Brain microvascular endothelial cell (primary cell): ENCODE data around the gene ADRA1B.
"Not testable (repeated sequence)": the region's sequence is repeated elsewhere in the genome, so short reads cannot be mapped to it uniquely, and the experiment has no call there.

ENCODE experiments used
- DNase-seq: peaks from one replicate; pipeline ENCODE4 v3.0.0-alpha.2; 2020
- H3K27ac ChIP-seq: fragments of 250-450 bp; sonication (Bioruptor Pico); 2 replicates; pipeline ENCODE4 v1.5.1; 2020; ENCODE audit warnings: mild to moderate bottlenecking, moderate library complexity
- H3K27me3 ChIP-seq: fragments of 250-450 bp; sonication (Bioruptor Pico); replicated peaks from 2 replicates; pipeline ENCODE4 v1.5.1; 2020; ENCODE audit warnings: mild to moderate bottlenecking
- H3K36me3 ChIP-seq: fragments of 250-450 bp; sonication (Bioruptor Pico); replicated peaks from 2 replicates; pipeline ENCODE4 v1.5.1; 2020; ENCODE audit warnings: mild to moderate bottlenecking
- H3K4me3 ChIP-seq: 2 replicates; pipeline ENCODE4 v1.5.1; 2011; ENCODE audit warnings: low read depth, mild to moderate bottlenecking, control low read depth, low read length, moderate library complexity
- CTCF ChIP-seq: IDR thresholded peaks from 2 replicates; pipeline ENCODE4 v1.5.1; 2011; ENCODE audit warnings: low read depth, mild to moderate bottlenecking, moderate library complexity, low read length, control low read depth, inconsistent platforms; ENCODE audit errors: missing control alignments
- in situ Hi-C: cut with HindIII; loops from 2 replicates; pipeline ENCODE4 v1.10.0; 2017; ENCODE audit warnings: low sequenced_read_pairs, low pct_ligation_motif_present

Gene ADRA1B

DNA sequence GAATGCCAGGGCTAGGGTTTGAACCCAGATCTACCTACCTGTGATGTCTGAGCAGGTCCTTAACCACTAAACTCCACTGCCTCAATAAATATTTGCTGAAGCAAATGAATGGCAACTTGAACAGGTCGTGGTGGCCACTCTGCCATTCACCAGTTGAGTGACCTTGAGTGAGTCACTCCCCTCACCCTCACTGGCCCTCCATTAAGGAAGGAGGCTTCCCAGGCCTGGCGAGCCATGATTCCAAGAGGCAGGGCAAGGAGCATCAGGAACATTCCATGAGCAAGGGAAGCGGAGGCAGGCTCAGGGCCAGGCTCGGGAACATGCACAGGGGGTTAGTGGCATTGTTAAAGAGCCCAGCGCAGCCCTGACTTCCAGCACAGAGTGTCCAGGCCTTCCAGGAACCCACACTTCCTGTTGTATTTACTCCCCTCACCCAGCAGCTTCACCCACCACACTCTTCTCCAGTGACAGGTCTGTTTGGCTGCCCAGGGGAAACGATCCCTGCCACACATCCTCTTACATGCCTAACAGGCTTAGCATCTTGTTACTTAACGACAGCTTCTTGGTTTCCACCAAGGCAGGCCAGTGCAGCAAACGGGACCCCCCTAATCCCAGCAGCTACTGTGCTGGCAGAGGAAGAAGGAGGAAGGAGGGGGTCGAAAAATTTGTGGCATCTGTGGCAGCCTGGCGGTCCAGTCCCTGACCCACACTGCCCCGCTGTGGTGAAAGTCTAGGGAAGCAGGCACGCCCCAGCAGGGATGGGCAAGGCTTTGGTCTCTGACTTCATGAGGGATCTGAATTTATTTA, 49.0 kb downstream of the ADRA1B start:
- peak; percentile 85 for TF ChIP-seq CTCF
- peak; percentile 46 for DNase-seq
- H3K27ac ChIP-seq = no peak overlapping the region
- no peaks in the 10 kb centered on the region for H3K27me3 ChIP-seq
- in situ Hi-C loops = no loop called here
- H3K36me3 ChIP-seq = no peaks in the 10 kb centered on the region
- no peak overlapping the region for H3K4me3 ChIP-seq

- H3K27ac ChIP-seq, H3K27me3 ChIP-seq, DNase-seq, H3K4me3 ChIP-seq, in situ Hi-C loops, H3K36me3 ChIP-seq: not testable (repeated sequence)
These were observed 49.5 kb downstream of the ADRA1B start for GRCh38 chr5:159965838-159966128.

GRCh38 chr5:159969966-159970365, 53.7 kb downstream of the ADRA1B start:
- Histone ChIP-seq H3K4me3 (no peak overlapping the region), H3K27me3 (no peaks in the 10 kb centered on the region), H3K27ac (no peak overlapping the region), H3K36me3 (no peaks in the 10 kb centered on the region)
- in situ Hi-C loops = no loop called here
- DNase-seq = no peak
- TF ChIP-seq CTCF = no peak

DNA sequence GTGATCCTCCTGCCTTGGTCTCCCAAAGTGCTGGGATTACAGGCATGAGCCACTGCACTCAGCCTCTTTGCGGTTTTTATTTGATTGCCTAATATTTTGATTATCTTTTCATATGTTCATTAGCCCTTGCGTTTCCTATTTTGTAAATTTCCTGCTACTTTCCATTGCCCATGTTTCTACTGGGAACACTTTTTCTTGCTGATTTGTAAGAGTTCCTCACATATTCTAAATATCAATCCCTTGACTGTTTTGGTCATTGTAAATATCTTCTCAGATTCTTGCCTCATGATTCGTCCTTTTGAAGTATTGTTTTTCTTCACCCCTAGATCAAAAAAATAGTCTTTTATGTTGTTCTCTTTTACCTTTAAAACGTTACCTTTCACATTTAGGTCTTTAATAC, 54.8 kb downstream of the ADRA1B start:
- TF ChIP-seq CTCF = no peak
- Histone ChIP-seq H3K36me3 (no peaks in the 10 kb centered on the region), H3K27me3 (no peaks in the 10 kb centered on the region), H3K4me3 (no peak overlapping the region), H3K27ac (peak overlapping the region; percentile 53)
- DNase-seq = peak; percentile 15
- in situ Hi-C loops = no loop called here

DNA sequence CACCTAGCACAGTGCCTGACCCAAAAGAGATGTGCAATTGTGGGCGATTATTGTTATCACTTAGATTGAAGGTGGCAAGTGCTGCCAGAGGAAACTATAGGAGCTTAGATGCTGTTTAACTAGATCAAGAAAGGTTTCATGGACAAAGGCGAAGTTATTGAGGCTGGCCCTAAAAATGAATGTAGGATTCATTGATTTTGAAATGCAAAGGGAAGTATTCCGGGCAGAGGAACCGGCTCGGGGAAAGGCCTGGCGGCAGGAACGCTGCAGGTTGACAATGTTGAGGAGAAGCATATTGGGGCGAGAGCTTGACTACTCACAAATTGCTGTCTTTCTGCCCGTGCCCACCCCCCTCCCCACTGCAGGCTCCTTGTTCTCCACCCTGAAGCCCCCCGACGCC, 55.2 kb downstream of the ADRA1B start:
- no peak for DNase-seq
- Histone ChIP-seq H3K4me3 (peak overlapping the region; percentile 31), H3K27me3 (no peaks in the 10 kb centered on the region), H3K36me3 (no peaks in the 10 kb centered on the region), H3K27ac (no peak overlapping the region)
- TF ChIP-seq CTCF = no peak
- in situ Hi-C loops = no loop called here

DNA sequence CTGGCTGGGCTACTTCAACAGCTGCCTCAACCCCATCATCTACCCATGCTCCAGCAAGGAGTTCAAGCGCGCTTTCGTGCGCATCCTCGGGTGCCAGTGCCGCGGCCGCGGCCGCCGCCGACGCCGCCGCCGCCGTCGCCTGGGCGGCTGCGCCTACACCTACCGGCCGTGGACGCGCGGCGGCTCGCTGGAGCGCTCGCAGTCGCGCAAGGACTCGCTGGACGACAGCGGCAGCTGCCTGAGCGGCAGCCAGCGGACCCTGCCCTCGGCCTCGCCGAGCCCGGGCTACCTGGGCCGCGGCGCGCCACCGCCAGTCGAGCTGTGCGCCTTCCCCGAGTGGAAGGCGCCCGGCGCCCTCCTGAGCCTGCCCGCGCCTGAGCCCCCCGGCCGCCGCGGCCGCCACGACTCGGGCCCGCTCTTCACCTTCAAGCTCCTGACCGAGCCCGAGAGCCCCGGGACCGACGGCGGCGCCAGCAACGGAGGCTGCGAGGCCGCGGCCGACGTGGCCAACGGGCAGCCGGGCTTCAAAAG, 55.7 kb downstream of the ADRA1B start:
- no peak for DNase-seq
- no peak for TF ChIP-seq CTCF
- no peaks in the 10 kb centered on the region for H3K27me3 ChIP-seq
- in situ Hi-C loops = no loop called here
- H3K36me3 ChIP-seq = no peaks in the 10 kb centered on the region
- H3K27ac ChIP-seq = no peak overlapping the region
- H3K4me3 ChIP-seq = peak overlapping the region; percentile 34
